ENCODE measurements around the gene EXTL1.

EXTL1 gene

DNA sequence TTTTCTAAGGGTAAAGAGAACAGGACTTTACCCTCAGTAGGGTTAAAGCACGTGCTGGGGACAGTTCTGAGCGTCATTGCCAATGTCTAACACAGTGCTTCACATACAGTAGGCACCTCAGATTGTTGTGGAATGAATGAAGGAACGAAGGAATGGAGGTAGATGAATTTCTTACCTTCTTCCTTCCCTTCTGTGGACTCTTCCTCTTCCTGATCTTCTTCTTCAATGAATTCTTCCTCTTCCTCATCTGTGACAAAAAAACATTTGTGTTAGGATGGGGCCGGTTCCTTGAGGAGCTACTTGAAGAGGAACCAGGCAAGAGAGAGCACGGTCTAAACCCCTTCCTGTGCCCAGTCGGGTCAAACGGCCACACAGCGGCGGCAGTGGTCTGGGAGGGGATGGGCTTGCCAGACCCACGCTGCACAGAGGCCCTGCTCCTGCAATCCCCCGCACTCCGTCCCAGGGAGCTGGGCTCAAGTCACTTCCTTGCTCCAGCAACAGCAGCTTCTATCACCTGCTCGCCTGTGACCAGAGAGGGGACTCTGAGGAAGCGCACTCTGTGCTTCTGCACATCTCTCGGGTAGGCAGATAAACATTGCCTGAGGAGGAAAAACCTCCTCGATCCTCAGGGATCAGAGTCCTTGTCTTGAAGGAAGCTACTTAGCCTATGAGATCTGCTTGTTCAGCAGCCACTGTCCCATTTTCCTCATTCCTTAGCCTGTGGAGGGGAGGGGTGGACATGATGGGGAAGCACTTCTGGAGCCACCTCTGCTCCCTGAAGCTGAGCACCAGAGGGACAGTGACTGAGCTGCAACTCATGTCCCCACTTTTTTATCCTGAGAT is 32.4 kb downstream of the EXTL1 start:
- no peak overlapping the region for H3K9ac ChIP-seq (ENCODE audit: low read length)
- H3K79me2 ChIP-seq (ENCODE audit: insufficient read depth, low read length): no peaks in the 10 kb centered on the region
- H3K4me2 ChIP-seq (ENCODE audit: low read length): no peak overlapping the region
- H3K27ac ChIP-seq (ENCODE audit: low read depth, low read length, poor library complexity, severe bottlenecking): no peak overlapping the region
- H3K4me1 ChIP-seq (ENCODE audit: insufficient read depth, low read length, severe bottlenecking): no peaks in the 10 kb centered on the region
- H2AFZ ChIP-seq (ENCODE audit: low read length): no peak overlapping the region
- H3F3A ChIP-seq (ENCODE audit: insufficient read depth, low read length): no peaks in the 10 kb centered on the region
- H3K9me2 ChIP-seq (ENCODE audit: low read depth, low read length): no peaks in the 10 kb centered on the region
- H4K20me1 ChIP-seq (ENCODE audit: insufficient read depth, low read length): no peaks in the 10 kb centered on the region
- 0 out of 2 replicates have a peak, but pooled peaks cover 6% of the 10 kb centered on the region for H3K27me3 ChIP-seq (ENCODE audit: insufficient read depth, low read length)
- H3K36me3 ChIP-seq (ENCODE audit: insufficient read depth, low read length): no peaks in the 10 kb centered on the region
- no peaks in the 10 kb centered on the region for H3K9me3 ChIP-seq (ENCODE audit: low read length)
- no peak overlapping the region for H3K4me3 ChIP-seq (ENCODE audit: low read depth, low read length, poor library complexity, severe bottlenecking)
- TF ChIP-seq, protein P1, sequence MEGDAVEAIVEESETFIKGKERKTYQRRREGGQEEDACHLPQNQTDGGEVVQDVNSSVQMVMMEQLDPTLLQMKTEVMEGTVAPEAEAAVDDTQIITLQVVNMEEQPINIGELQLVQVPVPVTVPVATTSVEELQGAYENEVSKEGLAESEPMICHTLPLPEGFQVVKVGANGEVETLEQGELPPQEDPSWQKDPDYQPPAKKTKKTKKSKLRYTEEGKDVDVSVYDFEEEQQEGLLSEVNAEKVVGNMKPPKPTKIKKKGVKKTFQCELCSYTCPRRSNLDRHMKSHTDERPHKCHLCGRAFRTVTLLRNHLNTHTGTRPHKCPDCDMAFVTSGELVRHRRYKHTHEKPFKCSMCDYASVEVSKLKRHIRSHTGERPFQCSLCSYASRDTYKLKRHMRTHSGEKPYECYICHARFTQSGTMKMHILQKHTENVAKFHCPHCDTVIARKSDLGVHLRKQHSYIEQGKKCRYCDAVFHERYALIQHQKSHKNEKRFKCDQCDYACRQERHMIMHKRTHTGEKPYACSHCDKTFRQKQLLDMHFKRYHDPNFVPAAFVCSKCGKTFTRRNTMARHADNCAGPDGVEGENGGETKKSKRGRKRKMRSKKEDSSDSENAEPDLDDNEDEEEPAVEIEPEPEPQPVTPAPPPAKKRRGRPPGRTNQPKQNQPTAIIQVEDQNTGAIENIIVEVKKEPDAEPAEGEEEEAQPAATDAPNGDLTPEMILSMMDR (IDR thresholded peaks at IDR 0.05; ENCODE audit: low read length): no peak
- no peak for TF ChIP-seq EZH2 (IDR thresholded peaks at IDR 0.05; ENCODE audit: borderline replicate concordance, low read length)

DNA sequence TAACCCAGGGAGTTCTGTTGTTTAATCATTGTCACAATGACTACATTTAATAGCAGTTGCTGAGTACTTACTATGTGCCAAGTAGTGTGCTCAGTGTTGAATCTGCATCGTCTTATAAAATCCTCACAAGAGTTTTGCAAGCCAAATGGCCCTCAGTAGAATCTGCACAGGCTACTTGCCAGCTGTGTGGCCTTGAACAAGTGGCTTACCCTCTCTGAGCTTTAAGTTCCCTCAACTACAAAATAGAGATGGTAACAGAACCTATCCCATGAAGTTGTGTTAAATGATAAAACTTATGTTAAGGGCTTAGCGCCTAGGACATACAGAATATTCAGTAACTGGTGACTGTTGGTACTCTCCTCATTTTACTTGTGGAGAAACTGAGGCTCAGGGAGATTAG is 33.5 kb downstream of the EXTL1 start:
- Histone ChIP-seq H3K9me3 (ENCODE audit: low read length) (no peaks in the 10 kb centered on the region), H3K9ac (ENCODE audit: low read length) (no peak overlapping the region)

DNA sequence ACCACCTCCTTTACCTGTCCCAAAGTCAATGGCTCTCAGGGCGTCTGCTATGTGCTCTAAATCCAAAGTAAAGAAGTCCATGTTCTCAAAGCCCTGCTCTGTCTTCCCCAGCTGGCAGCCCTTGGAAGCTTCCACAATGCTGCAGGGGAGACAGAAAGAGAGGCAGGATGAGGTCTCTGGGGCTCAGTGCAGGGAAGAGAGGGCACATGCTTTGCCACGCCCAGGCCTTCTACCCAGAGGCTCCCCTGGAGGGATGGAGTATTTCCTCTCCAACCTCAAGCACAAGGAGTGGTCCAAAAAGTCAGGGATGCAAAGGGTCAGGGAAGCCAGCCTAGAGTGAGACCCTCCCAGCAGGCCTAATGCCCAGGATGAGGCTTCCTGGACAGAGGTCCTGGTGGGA is 35.6 kb downstream of the EXTL1 start:
- H3K4me1 ChIP-seq (ENCODE audit: insufficient read depth, low read length, severe bottlenecking): no peaks in the 10 kb centered on the region
- no peaks in the 10 kb centered on the region for H3F3A ChIP-seq (ENCODE audit: insufficient read depth, low read length)
- no peaks in the 10 kb centered on the region for H4K20me1 ChIP-seq (ENCODE audit: insufficient read depth, low read length)
- H3K27ac ChIP-seq (ENCODE audit: low read depth, low read length, poor library complexity, severe bottlenecking): no peak overlapping the region
- no peaks in the 10 kb centered on the region for H3K36me3 ChIP-seq (ENCODE audit: insufficient read depth, low read length)
- no peak for TF ChIP-seq EZH2 (IDR thresholded peaks at IDR 0.05; ENCODE audit: borderline replicate concordance, low read length)
- TF ChIP-seq, protein P1 (IDR thresholded peaks at IDR 0.05; ENCODE audit: low read length): no peak
- H2AFZ ChIP-seq (ENCODE audit: low read length): no peak overlapping the region
- H3K9me2 ChIP-seq (ENCODE audit: low read depth, low read length): no peaks in the 10 kb centered on the region
- no peaks in the 10 kb centered on the region for H3K9me3 ChIP-seq (ENCODE audit: low read length)
- H3K27me3 ChIP-seq (ENCODE audit: insufficient read depth, low read length): 0 out of 2 replicates have a peak, but pooled peaks cover 11% of the 10 kb centered on the region
- no peak overlapping the region for H3K4me3 ChIP-seq (ENCODE audit: low read depth, low read length, poor library complexity, severe bottlenecking)
- no peak overlapping the region for H3K4me2 ChIP-seq (ENCODE audit: low read length)
- H3K79me2 ChIP-seq (ENCODE audit: insufficient read depth, low read length): no peaks in the 10 kb centered on the region
- H3K9ac ChIP-seq (ENCODE audit: low read length): no peak overlapping the region

More for the DNA sequence above, 33.5 kb downstream of the EXTL1 start:
- H3K27ac ChIP-seq (ENCODE audit: low read depth, low read length, poor library complexity, severe bottlenecking): no peak overlapping the region
- no peak overlapping the region for H3K4me3 ChIP-seq (ENCODE audit: low read depth, low read length, poor library complexity, severe bottlenecking)
- H3K4me2 ChIP-seq (ENCODE audit: low read length): no peak overlapping the region
- TF ChIP-seq, protein P1 (IDR thresholded peaks at IDR 0.05; ENCODE audit: low read length): no peak
- no peak for TF ChIP-seq EZH2 (IDR thresholded peaks at IDR 0.05; ENCODE audit: borderline replicate concordance, low read length)
- no peaks in the 10 kb centered on the region for H4K20me1 ChIP-seq (ENCODE audit: insufficient read depth, low read length)
- H3K4me1 ChIP-seq (ENCODE audit: insufficient read depth, low read length, severe bottlenecking): no peaks in the 10 kb centered on the region
- H2AFZ ChIP-seq (ENCODE audit: low read length): no peak overlapping the region
- no peaks in the 10 kb centered on the region for H3K79me2 ChIP-seq (ENCODE audit: insufficient read depth, low read length)
- H3K9me2 ChIP-seq (ENCODE audit: low read depth, low read length): no peaks in the 10 kb centered on the region
- H3F3A ChIP-seq (ENCODE audit: insufficient read depth, low read length): no peaks in the 10 kb centered on the region
- H3K27me3 ChIP-seq (ENCODE audit: insufficient read depth, low read length): 0 out of 2 replicates have a peak, but pooled peaks cover 6% of the 10 kb centered on the region
- no peaks in the 10 kb centered on the region for H3K36me3 ChIP-seq (ENCODE audit: insufficient read depth, low read length)
